H9 (cell line): ENCODE results near the gene ITGA11. TPM values are rescaled to one million over a fixed set of nuclear protein-coding genes. Genes with fewer than 3 reads are reported as not detected.

ENCODE experiments used
- DNase-seq: peaks from one replicate; pipeline ENCODE4 v3.0.0-alpha.2; 2017
- H2AFZ ChIP-seq: one replicate; pipeline ENCODE4 v1.6.1; 2013; ENCODE audit warnings: mild to moderate bottlenecking, low read length, control low read depth, moderate library complexity
- H2AK5ac ChIP-seq: 2 replicates; pipeline ENCODE4 v1.6.1; 2013; ENCODE audit warnings: low read length, control low read depth, mixed read lengths; ENCODE audit not compliant: insufficient read length
- H2BK120ac ChIP-seq: one replicate; pipeline ENCODE4 v1.6.1; 2013; ENCODE audit warnings: low read depth, mild to moderate bottlenecking, low read length, control low read depth, inconsistent platforms; ENCODE audit not compliant: poor library complexity, severe bottlenecking
- H2BK12ac ChIP-seq: 2 replicates; pipeline ENCODE4 v1.6.1; 2013; ENCODE audit warnings: low read length, control low read depth, mixed read lengths, low read depth; ENCODE audit not compliant: insufficient read length
- H2BK15ac ChIP-seq: 2 replicates; pipeline ENCODE4 v1.6.1; 2013; ENCODE audit warnings: low read depth, low read length, control low read depth
- H2BK20ac ChIP-seq: one replicate; pipeline ENCODE4 v1.6.1; 2013; ENCODE audit warnings: low read depth, mild to moderate bottlenecking, low read length, control low read depth, inconsistent platforms; ENCODE audit not compliant: poor library complexity, severe bottlenecking
- H2BK5ac ChIP-seq: 2 replicates; pipeline ENCODE4 v1.6.1; 2013; ENCODE audit warnings: low read length, control low read depth, mixed read lengths; ENCODE audit not compliant: insufficient read length
- H3K14ac ChIP-seq: 2 replicates; pipeline ENCODE4 v1.6.1; 2013; ENCODE audit warnings: low read length, control low read depth; ENCODE audit not compliant: insufficient read depth
- H3K18ac ChIP-seq: 2 replicates; pipeline ENCODE4 v1.6.1; 2013; ENCODE audit warnings: low read depth, mild to moderate bottlenecking, mixed read lengths, low read length, control low read depth; ENCODE audit not compliant: insufficient read length
- H3K23ac ChIP-seq: 2 replicates; pipeline ENCODE4 v1.6.1; 2013; ENCODE audit warnings: low read length, control low read depth, mixed read lengths, low read depth; ENCODE audit not compliant: insufficient read length
- H3K23me2 ChIP-seq: 2 replicates; pipeline ENCODE4 v1.6.1; 2013; ENCODE audit warnings: low read depth, mild to moderate bottlenecking, mixed read lengths, low read length, control low read depth; ENCODE audit not compliant: insufficient read length, poor library complexity, severe bottlenecking
- H3K27ac ChIP-seq: 2 replicates; pipeline ENCODE4 v1.5.1; 2013; ENCODE audit warnings: low read length, control low read depth, mixed read lengths, low read depth; ENCODE audit not compliant: insufficient read length
- H3K27me3 ChIP-seq: 2 replicates; pipeline ENCODE4 v1.6.1; 2013; ENCODE audit warnings: low read length, control low read depth, inconsistent platforms; ENCODE audit not compliant: insufficient read depth
- H3K4ac ChIP-seq: 2 replicates; pipeline ENCODE4 v1.6.1; 2013; ENCODE audit warnings: low read depth, mild to moderate bottlenecking, control low read depth, inconsistent platforms, low read length, moderate library complexity
- H3K4me1 ChIP-seq: 2 replicates; pipeline ENCODE4 v1.6.1; 2013; ENCODE audit warnings: low read length, control low read depth, inconsistent platforms; ENCODE audit not compliant: insufficient read depth
- H3K4me2 ChIP-seq: 2 replicates; pipeline ENCODE4 v1.6.1; 2013; ENCODE audit warnings: low read length, control low read depth, mixed read lengths; ENCODE audit not compliant: insufficient read length, insufficient read depth
- H3K56ac ChIP-seq: 2 replicates; pipeline ENCODE4 v1.6.1; 2013; ENCODE audit warnings: low read depth, mild to moderate bottlenecking, mixed read lengths, low read length, control low read depth; ENCODE audit not compliant: insufficient read length
- H3K79me1 ChIP-seq: 2 replicates; pipeline ENCODE4 v1.6.1; 2013; ENCODE audit warnings: low read depth, mild to moderate bottlenecking, moderate library complexity, low read length, control low read depth, inconsistent platforms; ENCODE audit not compliant: insufficient read depth, poor library complexity, severe bottlenecking
- H3K79me2 ChIP-seq: 2 replicates; pipeline ENCODE4 v1.6.1; 2013; ENCODE audit warnings: low read length, control low read depth, inconsistent platforms; ENCODE audit not compliant: insufficient read depth
- H3K9ac ChIP-seq: 2 replicates; pipeline ENCODE4 v1.6.1; 2013; ENCODE audit warnings: low read length, control low read depth, mixed read lengths; ENCODE audit not compliant: insufficient read length; ENCODE audit errors: extremely low read depth
- H3K9me3 ChIP-seq: one replicate; pipeline ENCODE4 v1.6.1; 2013; ENCODE audit warnings: low read depth, low read length, inconsistent platforms; ENCODE audit not compliant: control insufficient read depth
- H3T11ph ChIP-seq: one replicate; pipeline ENCODE4 v1.6.1; 2013; ENCODE audit warnings: mild to moderate bottlenecking, low read length, control low read depth, inconsistent platforms
- H4K20me1 ChIP-seq: one replicate; pipeline ENCODE4 v1.6.1; 2013; ENCODE audit not compliant: control insufficient read depth, insufficient read length, insufficient read depth
- H4K5ac ChIP-seq: 2 replicates; pipeline ENCODE4 v1.6.1; 2013; ENCODE audit warnings: low read depth, mild to moderate bottlenecking, mixed read lengths, low read length, control low read depth; ENCODE audit not compliant: insufficient read length
- H4K8ac ChIP-seq: replicated peaks from 2 replicates; pipeline ENCODE4 v1.6.1; 2013; ENCODE audit warnings: low read length, control low read depth, mixed read lengths, low read depth; ENCODE audit not compliant: insufficient read length
- H4K91ac ChIP-seq: 2 replicates; pipeline ENCODE4 v1.6.1; 2013; ENCODE audit warnings: low read depth, mild to moderate bottlenecking, moderate library complexity, mixed read lengths, low read length, control low read depth; ENCODE audit not compliant: insufficient read length
- H3K27ac Mint-ChIP-seq, 3 experiments: 2 replicates in 2 of 3; 3 replicates in 1 of 3; pipeline ENCODE4 v1.8.0; 2020 to 2021; ENCODE audit warnings: mixed read lengths in 3 of 3, mild to moderate bottlenecking in 1 of 3, moderate library complexity in 1 of 3
- H3K27me3 Mint-ChIP-seq: 2 replicates; pipeline ENCODE4 v1.8.0; 2021; ENCODE audit warnings: low read depth, mild to moderate bottlenecking, moderate library complexity, mixed read lengths
- H3K36me3 Mint-ChIP-seq, 3 experiments: 2 replicates in 2 of 3; 3 replicates in 1 of 3; pipeline ENCODE4 v1.8.0; 2020 to 2021; ENCODE audit warnings: low read depth in 3 of 3, mixed read lengths in 3 of 3; ENCODE audit not compliant: insufficient read depth in 1 of 3
- H3K4me1 Mint-ChIP-seq, 2 experiments: 2 replicates each; pipeline ENCODE4 v1.8.0; 2020; ENCODE audit warnings: mixed read lengths in 2 of 2
- H3K4me3 Mint-ChIP-seq, 2 experiments: 2 replicates in 1 of 2; 3 replicates in 1 of 2; pipeline ENCODE4 v1.8.0; 2020 to 2021; ENCODE audit warnings: mild to moderate bottlenecking in 2 of 2, mixed read lengths in 2 of 2, moderate library complexity in 1 of 2
- H3K9me3 Mint-ChIP-seq, 2 experiments: 2 replicates in 1 of 2; 3 replicates in 1 of 2; pipeline ENCODE4 v1.8.0; 2020; ENCODE audit warnings: mild to moderate bottlenecking in 2 of 2, mixed read lengths in 2 of 2, moderate library complexity in 1 of 2
- WGBS: extraction: QIAGEN DNeasy Blood & Tissue Kit; methylation state at CpG from one replicate; pipeline ENCODE4 v1.1.7; 2013; ENCODE audit warnings: missing lambda C conversion rate, low lambda C conversion rate, mixed read lengths; ENCODE audit not compliant: insufficient read length; ENCODE audit errors: extremely low coverage; 5-methylcytosine and 5-hydroxymethylcytosine counted together
- total RNA-seq: library from RNA; stranded (reverse); gene quantifications from 2 replicates; pipeline ENCODE4 v1.2.1, GENCODE V29; 2021
- TF ChIP-seq, protein P1 (sequence below): fragments of 200-600 bp; sonication (generic); conservative IDR thresholded peaks from 3 replicates; pipeline ENCODE4 v1.8.0; 2021; ENCODE audit warnings: antibody characterized with exemption, mild to moderate bottlenecking

ITGA11 gene
- total RNA-seq, 1 experiment from 2014 or later = 0.07 TPM

- Histone ChIP-seq H3K23ac (no peak overlapping the region), H2BK15ac (no peak overlapping the region), H3T11ph (no peak overlapping the region), H3K4ac (no peak overlapping the region), H2BK12ac (no peak overlapping the region), H4K5ac (no peak overlapping the region), H3K56ac (no peak overlapping the region), H3K4me1 (no peaks in the 10 kb centered on the region), H3K27me3 (no peaks in the 10 kb centered on the region), H3K9me3 (no peaks in the 10 kb centered on the region), H3K23me2 (no peaks in the 10 kb centered on the region), H2BK120ac (no peak overlapping the region), H4K8ac (no peak overlapping the region), H2BK5ac (no peak overlapping the region), H3K18ac (no peak overlapping the region), H3K4me2 (no peak overlapping the region), H4K91ac (no peak overlapping the region), H3K9ac (no peak overlapping the region), H3K27ac (no peak overlapping the region), H3K79me2 (no peaks in the 10 kb centered on the region), H2BK20ac (no peak overlapping the region), H3K14ac (no peak overlapping the region), H4K20me1 (no peaks in the 10 kb centered on the region), H3K79me1 (no peaks in the 10 kb centered on the region), H2AFZ (no peak overlapping the region), H2AK5ac (no peak overlapping the region)
- WGBS = no CpG with 5 or more reads among the region's 3 CpGs
- Mint-ChIP-seq H3K9me3 (peaks cover 0 to 5% of the 10 kb centered on the region in 2 experiments; a peak in 2 of 5 replicates), H3K36me3 (no peaks in the 10 kb centered on the region), H3K4me1 (0 out of 4 replicates have a peak, but pooled peaks cover 0 to 3% of the 10 kb centered on the region in 2 experiments), H3K4me3 (no peak overlapping the region), H3K27me3 (peaks cover 15% of the 10 kb centered on the region; the same call in 1 of the 2 replicates), H3K27ac (no peak overlapping the region)
- TF ChIP-seq, protein P1, sequence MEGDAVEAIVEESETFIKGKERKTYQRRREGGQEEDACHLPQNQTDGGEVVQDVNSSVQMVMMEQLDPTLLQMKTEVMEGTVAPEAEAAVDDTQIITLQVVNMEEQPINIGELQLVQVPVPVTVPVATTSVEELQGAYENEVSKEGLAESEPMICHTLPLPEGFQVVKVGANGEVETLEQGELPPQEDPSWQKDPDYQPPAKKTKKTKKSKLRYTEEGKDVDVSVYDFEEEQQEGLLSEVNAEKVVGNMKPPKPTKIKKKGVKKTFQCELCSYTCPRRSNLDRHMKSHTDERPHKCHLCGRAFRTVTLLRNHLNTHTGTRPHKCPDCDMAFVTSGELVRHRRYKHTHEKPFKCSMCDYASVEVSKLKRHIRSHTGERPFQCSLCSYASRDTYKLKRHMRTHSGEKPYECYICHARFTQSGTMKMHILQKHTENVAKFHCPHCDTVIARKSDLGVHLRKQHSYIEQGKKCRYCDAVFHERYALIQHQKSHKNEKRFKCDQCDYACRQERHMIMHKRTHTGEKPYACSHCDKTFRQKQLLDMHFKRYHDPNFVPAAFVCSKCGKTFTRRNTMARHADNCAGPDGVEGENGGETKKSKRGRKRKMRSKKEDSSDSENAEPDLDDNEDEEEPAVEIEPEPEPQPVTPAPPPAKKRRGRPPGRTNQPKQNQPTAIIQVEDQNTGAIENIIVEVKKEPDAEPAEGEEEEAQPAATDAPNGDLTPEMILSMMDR = no peak
- DNase-seq = no peak
These were observed 32.0 kb upstream of the ITGA11 start for GRCh38 chr15:68463996-68464395.
